Placental epithelial cell (primary cell): ENCODE results near the gene TSHR. TPM values are rescaled to one million over a fixed set of nuclear protein-coding genes. Genes with fewer than 3 reads are reported as not detected.

Experiments used
- total RNA-seq: library from RNA; depleted of rRNA; stranded (reverse); fragments of >200 nt; gene quantifications from 2 replicates; pipeline ENCODE4 v1.2.3, GENCODE V29; 2012

The TSHR gene
- total RNA-seq, result 0.22 and 1.2 TPM in 2 replicates

DNA sequence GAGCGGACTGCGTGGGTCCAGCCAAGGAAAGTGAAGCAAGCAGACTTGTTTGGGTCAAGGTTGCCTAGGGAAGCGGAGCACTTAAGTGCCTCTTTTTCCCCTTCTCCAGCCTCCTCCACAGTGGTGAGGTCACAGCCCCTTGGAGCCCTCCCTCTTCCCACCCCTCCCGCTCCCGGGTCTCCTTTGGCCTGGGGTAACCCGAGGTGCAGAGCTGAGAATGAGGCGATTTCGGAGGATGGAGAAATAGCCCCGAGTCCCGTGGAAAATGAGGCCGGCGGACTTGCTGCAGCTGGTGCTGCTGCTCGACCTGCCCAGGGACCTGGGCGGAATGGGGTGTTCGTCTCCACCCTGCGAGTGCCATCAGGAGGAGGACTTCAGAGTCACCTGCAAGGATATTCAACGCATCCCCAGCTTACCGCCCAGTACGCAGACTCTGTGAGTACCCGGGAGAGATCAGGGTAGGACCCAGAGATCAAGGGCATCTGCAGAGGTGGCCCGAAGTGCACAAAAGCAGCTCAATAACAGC is at the start of gene TSHR:
TSHR (plus strand) TSS at position 206 of the 526 bp plus-strand sequence; CDS start at position 266, 60 bp downstream.

GRCh38 chr14:80941241-80942185 is 13.9 kb upstream of the TSHR start, which contains the start of gene CEP128:
Gene CEP128 (minus strand): TSS chr14:80941738.

Other genes starting within 250 kb of the TSHR start
- gene CEP128, start 13.9 kb upstream of the TSHR start, total RNA-seq, result 3.9 and 7.5 TPM in 2 replicates